GM12892 (cell line): Measurements from ENCODE around the gene HOXB5.

ENCODE experiments used
- POLR2A ChIP-seq: IDR thresholded peaks from 2 replicates; pipeline ENCODE4 v1.6.1; 2011; ENCODE audit warnings: low read depth, low read length, control low read depth
- POLR2AphosphoS5 ChIP-seq: IDR thresholded peaks from 2 replicates; pipeline ENCODE4 v1.6.1; 2011; ENCODE audit warnings: low read depth, low read length, control low read depth

GRCh38 chr17:48547808-48548522 lies 45.6 kb downstream of the HOXB5 start:
- TF ChIP-seq POLR2A = no peak
- TF ChIP-seq POLR2AphosphoS5 = no peak
